Activated gamma-delta T cell treated with anti-CD3 and anti-CD28 coated beads, Interleukin-2, amount 50 U/mL, for 16 hours (primary cell): ENCODE measurements around the gene IMMP2L.
"Not testable (repeated sequence)": the region's sequence is repeated elsewhere in the genome, so short reads cannot be mapped to it uniquely, and the experiment has no call there.

ENCODE experiments used
- DNase-seq: peaks from one replicate; pipeline ENCODE4 v3.0.0-alpha.2; 2020; ENCODE audit warnings: low read depth

The IMMP2L gene

DNA sequence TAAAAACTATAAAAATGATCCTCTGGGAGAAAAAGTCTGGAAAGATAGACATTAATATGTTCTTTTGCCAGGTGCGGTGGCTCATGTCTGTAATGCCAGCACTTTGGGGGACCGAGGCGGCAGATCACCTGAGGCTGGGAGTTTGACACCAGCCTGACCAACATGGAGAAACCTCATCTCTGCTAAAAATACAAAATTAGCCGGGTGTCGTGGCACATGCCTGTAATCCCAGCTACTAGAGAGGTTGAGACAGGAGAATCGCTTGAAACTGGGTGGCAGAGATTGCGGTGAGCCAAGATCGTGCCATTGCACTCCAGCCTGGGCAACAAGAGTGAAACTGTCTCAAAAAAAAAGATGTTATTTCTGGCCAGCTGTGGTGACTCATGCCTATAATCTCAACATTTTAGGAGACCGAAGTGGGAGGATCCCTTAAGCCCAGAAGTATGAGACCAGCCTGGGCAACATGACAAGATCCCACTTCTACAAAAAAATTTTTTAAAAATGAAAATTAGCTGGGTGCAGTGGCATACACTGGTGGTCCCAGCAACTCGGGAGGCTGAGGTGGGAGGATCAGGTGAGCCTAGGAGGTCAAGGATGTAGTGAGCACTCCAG is 573.3 kb downstream of the IMMP2L start:
- no peak for DNase-seq

DNA sequence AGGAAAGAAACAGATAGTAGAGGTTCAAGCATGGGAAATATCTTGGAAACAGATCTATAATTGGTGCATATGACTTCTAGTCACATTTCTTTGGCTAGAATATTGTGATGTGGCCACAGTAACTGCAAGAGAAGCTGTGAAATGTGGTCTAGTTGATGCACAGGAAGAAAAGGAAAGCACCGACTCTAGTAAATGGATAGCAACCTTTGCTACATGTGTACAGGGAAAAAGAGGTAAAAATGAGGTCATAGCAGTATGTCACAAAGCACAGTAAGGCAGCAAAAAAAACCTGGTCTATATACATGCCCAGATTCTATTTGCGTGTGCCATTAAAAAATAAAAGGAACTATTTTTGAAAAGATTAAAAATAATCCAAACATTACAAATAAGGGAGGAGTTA is 573.9 kb downstream of the IMMP2L start:
- no peak for DNase-seq

DNA sequence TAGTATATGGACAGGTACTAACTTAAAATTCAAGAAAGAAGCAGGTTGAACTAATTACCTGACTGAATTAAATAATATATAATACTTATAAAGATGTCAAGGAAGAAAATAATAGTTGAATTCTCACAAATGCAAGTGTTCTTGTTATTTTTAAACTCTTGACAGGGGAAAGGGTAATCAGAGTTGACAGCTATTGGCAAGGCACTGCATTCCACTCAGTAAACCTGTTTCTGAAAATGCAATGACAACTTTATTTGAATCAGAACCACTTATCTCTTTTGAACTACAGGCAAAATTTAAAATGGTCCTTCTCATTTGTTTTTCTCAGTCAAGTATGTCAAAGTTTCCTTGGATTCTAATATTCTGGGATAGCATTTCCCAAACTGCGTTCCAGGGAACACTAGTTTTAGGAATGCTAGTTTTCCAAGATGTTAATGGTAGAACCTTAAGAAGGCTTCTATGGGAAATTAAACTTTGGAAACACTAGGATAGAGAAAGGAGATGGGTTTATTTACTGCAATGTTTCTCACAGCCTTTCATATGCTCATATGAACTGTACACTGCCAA is 575.1 kb downstream of the IMMP2L start:
- DNase-seq = no peak

DNA sequence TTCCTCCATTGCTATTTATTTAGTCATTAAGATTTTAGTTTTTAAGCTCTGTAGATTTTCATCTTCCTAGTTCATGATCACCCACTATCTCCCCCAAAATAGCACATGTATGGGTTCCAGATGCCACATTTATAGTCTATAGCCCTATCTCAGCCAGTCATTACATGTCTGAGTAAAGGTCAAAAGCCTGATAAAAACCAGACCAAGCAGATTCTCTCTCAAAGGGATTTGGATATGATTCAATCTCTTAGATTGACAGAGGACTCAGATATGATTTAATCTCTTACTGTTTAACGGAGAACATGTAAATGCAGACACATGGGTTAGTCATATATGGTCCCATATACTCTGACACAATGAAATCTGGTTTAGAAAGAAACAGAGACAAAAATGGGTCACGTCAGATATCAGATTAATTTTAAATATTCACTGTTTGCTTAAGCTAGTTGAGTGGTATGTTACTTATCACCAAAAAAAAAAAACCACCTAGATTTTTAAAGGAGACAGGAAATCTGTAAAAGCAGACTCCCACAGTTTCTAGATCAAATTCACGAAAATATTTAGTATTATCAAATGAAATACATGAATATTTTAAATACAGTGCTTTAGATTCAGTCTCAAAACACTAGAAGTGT is 578.4 kb downstream of the IMMP2L start:
- DNase-seq = no peak

DNA sequence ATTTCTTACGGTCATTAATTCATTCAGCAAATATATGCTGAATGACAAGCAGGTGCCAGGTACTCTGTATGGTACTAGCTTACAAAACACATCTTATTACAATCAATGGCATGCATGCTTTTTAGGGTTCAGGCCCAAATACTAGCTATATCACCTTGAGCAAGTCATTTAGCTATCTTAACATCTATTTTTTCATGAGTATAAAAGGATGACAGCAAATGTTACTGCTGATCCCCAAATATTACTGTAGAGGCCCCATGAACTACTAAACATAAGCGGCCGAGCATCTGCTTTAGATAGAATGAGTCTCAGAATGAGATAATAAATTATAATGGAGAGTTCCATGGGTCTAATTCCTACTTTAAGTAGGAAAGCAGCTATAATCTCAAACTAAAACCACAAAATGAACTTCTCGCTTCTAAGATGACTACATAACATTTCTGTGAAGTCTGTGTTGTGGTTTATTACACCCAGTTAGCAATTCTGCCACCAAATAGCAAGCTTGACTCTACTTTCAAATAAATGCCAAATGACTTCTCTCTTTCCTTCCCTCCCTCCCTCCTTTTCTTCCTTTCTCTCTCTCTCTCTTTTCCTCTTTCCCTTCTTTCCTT is 585.1 kb downstream of the IMMP2L start:
- no peak for DNase-seq

DNA sequence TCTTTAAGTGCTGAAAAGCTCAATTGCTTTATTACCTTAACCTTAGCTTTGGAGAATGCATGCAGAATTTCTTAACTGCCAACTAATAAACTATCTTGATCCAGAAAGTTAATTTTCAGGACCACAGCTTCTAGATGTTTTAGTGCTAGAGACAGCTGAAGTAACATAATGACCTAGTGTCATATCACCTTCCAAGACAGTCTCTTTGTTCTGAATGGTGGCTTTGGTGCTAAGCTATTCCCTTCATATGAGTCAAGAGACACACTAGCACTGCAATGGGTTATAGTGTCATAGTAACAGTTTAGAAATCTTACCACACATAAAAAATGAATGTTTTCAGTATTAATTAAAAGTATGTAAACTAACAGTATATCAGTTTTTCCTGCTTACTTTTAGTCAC is 586.8 kb downstream of the IMMP2L start:
- DNase-seq = no peak

DNA sequence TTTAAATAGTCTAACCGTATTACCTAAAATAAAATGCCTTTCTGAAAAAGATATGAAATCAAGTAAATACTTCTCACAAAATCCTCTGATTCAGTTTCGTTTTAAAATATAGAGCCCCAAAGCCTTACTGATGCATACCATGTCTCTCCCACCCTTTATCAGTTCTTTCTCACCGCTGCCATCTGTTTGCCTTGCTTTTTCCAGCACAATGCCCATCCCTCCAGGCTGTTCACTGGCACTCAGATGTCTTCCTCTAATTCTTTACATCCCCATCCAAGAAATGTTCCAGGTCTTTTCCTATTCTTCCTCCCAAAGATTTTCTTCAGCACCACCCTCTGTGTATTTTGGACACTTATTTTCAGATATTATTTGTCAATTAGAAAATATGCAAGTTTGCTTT is 587.9 kb downstream of the IMMP2L start:
- no peak for DNase-seq

DNA sequence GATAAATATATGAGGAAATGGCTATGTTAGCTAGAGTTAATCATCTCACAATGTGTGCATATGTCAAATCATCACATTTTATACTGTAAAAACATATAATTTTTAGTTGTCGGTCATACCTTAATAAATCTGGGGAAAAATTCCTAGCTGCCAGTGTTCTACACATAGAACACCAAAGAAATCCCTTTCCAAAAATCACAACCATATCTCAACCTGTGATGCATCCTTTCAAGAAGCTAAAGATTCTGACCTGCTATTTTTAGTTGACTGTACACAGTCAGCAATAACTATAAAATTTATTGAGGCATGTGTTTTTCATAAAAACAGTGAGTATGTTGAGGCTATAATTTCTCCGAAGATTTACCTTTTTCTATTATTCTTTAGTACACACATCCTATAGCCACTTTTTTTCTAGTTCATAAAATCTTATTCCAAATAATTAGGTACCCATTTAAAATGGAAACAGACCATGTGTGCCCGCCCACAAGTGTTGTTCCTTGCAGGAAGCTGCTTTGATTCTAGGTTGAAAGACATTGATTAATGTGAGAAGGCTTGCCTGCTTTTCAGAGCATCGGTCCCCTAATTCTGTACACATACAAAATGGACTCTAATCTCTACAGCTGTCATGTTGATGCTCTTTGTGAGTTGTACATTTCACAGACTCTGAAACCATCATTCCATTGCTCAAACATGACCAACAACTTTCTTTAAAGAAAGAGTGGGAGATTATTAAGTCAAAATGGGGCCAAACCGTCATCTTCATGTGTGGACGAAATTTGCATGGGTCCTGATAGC is 588.9 kb downstream of the IMMP2L start:
- DNase-seq = no peak

DNA sequence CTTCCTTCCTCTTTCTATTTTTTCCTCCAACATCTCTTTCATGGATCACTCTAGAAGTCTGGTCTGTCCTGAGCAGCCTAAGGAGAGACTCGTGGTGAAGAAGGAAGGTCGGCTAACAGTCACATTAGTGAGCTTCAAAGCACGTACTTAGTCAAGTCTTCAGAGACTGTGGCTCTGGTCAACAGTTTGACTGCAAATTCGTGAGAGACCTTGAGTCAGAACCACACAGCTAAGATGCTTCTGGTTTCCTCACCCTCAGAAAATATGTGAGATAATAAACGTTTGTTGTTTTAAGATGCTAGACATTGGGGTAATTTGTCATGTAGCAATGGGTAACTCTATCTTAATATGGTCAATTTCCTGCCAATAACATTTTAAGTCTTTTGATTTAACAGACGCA is 597.5 kb downstream of the IMMP2L start:
- no peak for DNase-seq

DNA sequence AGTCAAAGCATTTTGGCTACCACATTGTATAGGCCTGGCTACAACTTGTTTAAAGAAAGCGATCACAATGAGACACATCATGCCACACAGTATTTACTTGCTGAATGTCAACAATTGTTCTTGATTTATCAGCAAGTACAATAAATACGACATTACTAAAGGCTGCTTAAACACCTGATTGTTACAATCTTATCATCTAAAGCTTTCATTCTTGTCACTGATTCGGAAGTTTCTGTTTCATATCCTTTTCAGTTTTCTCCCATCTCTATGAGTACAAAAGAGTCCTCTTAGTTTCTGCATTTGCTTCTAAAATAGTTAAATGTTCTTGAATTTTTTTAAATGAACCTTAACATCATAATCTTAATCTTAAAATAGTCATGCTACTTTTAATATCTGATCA is 599.5 kb downstream of the IMMP2L start:
- DNase-seq = no peak

DNA sequence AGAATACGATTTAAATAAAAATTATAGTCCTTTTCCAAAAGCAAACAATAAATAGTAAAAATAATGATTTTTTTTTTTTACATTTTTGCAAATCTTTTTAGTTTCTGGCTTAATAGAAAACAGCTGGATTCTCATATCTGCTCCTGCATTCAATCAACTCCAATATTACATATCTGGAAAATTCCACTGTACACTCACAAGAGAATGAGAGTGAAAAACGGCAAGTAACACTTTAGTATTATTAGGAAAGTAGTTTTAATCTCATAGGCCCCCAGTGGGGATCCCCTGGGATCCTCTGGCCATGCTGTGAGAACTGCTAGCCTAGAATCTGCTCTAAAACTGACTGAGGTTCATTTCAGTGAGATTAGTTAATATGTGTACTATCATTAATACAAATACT is 599.9 kb downstream of the IMMP2L start:
- DNase-seq = no peak

DNA sequence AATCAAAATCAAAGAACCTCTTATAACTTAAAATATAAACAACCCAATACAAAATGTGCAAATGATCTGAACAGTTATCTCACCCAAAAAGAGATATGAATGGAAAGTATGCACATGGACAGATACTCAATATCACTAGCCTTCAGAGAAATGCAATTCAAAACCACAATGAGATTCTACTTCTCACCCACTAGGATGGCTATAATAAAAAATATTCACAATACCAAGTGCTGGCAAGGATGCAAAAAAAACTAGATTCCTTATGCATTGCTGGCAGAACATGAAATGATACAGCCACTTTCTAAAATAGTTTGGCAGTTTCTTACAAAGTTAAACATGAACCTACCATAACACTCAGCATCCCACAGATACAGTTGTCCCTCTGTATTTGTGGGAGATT is 601.5 kb downstream of the IMMP2L start:
- no peak for DNase-seq

DNA sequence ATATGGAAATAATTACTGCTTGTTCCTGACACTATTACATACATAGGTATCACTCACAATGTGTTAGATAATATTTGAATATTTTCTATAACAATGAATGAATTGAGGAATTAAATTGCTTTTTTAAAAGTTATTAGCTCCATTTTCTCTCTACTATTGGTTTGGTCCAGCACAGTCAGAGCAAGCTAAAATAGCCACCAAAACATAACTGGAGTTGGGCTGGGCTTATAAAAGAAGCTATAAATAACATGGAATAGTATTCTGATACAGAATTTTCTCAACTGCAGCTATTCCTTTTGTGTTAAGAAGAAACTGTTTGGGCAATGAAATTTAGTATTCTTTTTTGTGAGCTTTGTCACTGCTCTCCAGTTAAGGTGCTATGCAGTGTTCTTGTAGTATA is 614.0 kb downstream of the IMMP2L start:
- DNase-seq = no peak

DNA sequence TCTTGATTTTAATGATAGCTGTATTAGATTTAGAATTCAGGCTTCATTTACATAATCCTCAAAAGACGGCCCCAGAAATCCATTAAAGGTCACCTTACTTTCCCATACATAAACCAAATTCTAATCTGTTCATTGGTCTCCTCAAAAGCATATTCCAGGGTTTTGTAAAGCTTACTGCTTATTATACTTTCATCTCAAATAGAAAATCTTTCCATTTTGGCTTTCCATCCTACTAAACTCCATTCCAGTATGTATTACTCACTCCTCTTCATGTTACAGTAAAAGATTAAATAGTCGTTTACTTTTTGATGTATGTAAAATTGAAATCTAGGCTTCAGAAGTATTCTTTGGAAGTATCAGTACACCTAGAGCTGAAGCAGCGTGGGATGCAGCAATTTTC is 614.9 kb downstream of the IMMP2L start:
- DNase-seq = no peak

DNA sequence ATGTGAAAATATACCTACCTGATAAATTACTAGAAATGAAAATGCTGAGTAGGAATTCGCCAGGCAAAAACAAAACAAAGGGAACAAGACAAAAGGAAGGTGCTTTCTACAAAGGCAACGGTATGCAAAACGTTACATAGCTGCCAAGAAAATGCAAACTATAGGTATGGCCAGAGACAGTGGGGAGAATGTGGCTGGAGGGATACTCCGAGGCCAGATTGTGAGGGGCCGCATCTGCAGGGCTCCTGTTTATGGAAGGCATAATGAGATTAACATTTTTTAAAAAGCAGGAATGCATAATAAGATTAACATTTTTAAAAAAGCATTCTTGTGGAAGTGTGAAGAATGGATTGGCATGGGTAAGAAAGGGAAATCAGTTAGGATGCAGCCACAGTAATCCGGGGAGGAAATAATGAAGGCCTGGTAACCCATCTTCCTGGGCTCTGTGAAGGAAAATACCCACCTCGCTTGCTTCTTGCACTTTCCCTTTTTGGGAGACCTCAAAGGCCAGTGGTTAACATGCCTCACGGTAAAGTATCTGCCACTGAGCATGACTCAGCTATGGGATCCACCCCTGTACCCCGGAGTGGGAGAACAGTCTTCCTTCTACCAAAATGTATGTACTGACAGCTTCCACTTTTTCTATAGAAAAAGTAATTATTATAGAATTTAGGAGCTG is 617.2 kb downstream of the IMMP2L start:
- no peak for DNase-seq

DNA sequence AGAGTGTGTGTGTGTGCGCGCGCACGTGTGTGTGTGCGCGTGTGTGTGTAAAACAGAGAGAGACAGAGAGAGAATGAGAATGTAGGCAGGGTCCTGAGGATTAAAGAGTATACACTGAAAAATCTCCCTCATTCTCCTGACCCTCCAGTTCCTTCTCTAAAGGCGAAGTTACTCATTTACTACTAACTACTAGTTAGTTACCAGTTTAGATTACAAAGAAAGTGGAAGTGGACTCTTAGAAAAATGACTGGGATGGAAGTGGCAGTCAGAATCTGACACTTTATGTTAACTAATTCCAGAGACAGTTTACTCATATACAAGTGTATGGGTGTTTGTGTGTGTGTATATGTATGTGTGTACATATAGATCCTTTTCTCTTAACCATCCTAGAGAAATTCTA is 617.8 kb downstream of the IMMP2L start:
- no peak for DNase-seq

DNA sequence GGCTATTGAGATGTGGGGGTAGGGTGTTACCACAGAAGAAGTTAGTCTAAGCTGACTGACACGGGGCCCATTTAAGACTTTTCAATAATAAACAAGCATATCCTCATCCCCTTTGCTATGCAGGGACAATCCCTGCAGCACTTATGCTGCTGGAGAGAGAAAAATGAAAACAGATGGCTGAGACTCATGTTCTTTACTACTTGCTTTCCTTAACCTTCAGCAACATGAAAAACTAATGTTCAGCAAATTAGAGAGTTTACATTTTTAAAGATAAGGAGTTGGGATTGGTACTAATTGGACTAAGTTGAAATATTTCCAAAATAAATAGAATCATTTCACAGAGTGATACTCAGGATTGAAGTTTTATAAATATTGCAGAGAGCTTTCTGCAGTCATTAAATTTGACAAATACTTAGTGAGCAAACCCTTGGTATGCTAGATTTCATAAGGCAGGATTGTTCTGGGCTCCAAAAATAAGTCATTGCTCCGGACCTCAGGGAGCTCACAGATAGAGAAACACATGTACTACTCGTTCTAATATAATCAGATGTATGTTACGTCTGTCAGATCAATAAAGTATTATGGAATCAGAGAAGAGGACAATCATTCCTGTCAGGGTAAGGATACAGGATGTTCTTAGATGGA is 618.5 kb downstream of the IMMP2L start:
- DNase-seq = no peak

DNA sequence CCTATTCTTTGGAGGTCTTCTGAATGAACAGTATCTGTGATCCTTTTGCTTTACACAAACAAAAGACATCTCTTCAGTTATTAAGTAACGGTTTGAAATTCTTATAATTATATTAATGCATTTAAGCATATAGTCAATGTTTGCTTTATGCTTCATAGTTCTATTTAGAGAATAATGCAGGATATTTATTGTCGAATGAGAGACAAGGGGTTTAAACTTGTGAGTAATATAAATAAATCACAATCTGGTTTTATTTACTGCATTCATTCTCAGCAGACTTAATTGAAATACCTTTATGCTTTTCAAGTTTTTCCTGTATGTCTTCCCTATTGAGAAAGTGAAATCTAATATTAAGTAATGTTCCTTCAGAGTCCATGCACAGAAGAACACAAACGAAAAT is 620.9 kb downstream of the IMMP2L start:
- DNase-seq = no peak

DNA sequence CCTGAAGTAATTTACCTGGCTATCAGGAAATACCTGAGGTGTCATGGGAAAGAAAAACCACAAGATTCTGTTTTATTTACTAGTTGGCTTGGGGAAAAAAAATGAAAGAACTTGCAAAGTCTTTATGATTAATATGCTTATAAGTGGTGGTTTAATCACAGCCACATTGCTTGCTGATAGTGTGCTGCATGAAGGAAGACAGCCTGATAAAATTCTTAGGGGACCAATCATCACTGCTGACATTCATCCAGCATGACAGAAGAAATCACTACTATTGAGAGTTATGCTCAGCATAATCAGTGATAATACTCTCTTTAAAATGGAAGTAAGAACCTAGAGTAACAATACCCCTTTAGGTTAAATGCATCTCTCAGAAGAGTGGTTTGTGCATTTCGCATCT is 621.5 kb downstream of the IMMP2L start:
- DNase-seq = no peak

DNA sequence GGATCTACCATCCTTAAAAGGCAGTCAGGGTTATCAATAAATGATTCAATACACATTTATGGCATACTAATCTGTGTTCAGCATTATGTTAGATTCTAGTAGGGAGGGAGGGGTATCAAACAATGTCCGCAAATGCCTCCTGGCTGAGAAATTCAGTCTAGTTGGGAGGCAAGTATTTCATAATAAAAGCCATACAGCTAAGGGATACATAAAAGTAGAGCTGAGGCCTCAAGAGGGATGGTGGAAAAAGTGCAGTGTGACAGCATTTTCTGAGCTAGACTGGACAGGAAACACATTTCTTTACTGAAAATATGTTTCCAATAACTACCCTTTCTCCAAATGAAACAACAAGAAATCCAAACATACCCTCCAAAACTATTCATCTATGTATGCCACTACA is 624.1 kb downstream of the IMMP2L start:
- DNase-seq = no peak

DNA sequence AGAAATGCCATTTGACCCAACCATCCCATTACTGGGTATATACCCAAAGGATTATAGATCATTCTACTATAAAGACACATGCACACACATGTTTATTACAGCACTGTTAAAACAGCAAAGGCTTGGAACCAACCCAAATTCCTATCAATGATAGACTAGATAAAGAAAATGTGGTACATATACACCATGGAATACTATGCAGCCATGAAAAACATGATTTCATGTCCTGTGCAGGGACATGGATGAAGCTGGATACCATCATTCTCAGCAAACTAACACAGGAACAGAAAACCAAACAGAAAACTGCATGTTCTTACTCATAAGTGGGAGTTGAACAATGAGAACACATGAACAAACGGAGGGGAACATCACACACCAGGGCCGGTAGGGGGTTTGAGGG is 625.6 kb downstream of the IMMP2L start:
- DNase-seq = not testable (repeated sequence)
